ENCODE results near the gene GADD45GIP1.
A peak's percentile ranks its signal among the peaks of the same experiment; 100 is the strongest.

- no peak for TF ChIP-seq CTCF (IDR thresholded peaks at IDR 0.05)
- no peak for TF ChIP-seq POLR2A (IDR thresholded peaks at IDR 0.05)
- peak; percentile 30 for TF ChIP-seq POLR2AphosphoS5 (IDR thresholded peaks at IDR 0.05)
Observed at GRCh38 chr19:13005861-13006370, 48.9 kb upstream of the GADD45GIP1 start.
